ENCODE measurements around the gene SLC25A26. TPM values are rescaled to one million over a fixed set of nuclear protein-coding genes. Genes with fewer than 3 reads are reported as not detected.

SLC25A26 gene
- polyA plus RNA-seq, 4 donors, result 10.3 to 21.0 (median 18.2) TPM

- WGBS, 3 donors, result 65 to 76% (median 70%) methylated on average over 5 of the region's 5 CpGs
- Histone ChIP-seq H3K27me3 (ENCODE audit: control insufficient read depth in 3 of 3, insufficient read depth in 3 of 3, low read length in 3 of 3) (no peaks in the 10 kb centered on the region), H3K4me1 (ENCODE audit: control insufficient read depth in 3 of 3, insufficient read depth in 2 of 3, low read depth in 1 of 3, low read length in 2 of 3) (peaks cover 0 to 14% (median 3%) of the 10 kb centered on the region in 3 donors), H3K4me3 (ENCODE audit: low read depth in 1 of 3, low read length in 3 of 3) (no peak overlapping the region), H3K36me3 (ENCODE audit: control insufficient read depth in 3 of 3, insufficient read depth in 2 of 3, low read depth in 1 of 3, low read length in 3 of 3) (peaks cover 0 to 38% (median 0%) of the 10 kb centered on the region in 3 donors), H3K27ac (ENCODE audit: low read depth in 1 of 3, low read length in 2 of 3) (no peak overlapping the region), H3K9me3 (ENCODE audit: control insufficient read depth in 2 of 2, insufficient read depth in 1 of 2, low read depth in 1 of 2, low read length in 1 of 2) (peaks cover 0 to 2% of the 10 kb centered on the region in 2 donors)
- no peak for DNase-seq
- no peak for FAIRE-seq
Observed at GRCh38 chr3:66427951-66428474, 207.2 kb downstream of the SLC25A26 start.

Other genes with a start within 250 kb of the SLC25A26 start
- gene MAGI1, start 182.1 kb upstream of the SLC25A26 start, polyA plus RNA-seq, result 10 to 100 TPM in 3 of 4 donors, 1 to 10 TPM in 1; 10.0 to 35.1 (median 12.6) TPM

Measured in small intestine (tissue), 7 donors.